GM06990 (cell line): ENCODE results near the gene KLHL40.

Experiments used
- DNase-seq: peaks from one replicate; pipeline ENCODE4 v3.0.0-alpha.2; 2011; ENCODE audit not compliant: insufficient read length; ENCODE audit errors: extremely low read depth
- H3K27me3 ChIP-seq: replicated peaks from 2 replicates; pipeline ENCODE4 v1.6.0; 2011; ENCODE audit warnings: low read length; ENCODE audit not compliant: control insufficient read depth, insufficient read depth
- H3K36me3 ChIP-seq: 2 replicates; pipeline ENCODE4 v1.5.1; 2011; ENCODE audit warnings: low read length; ENCODE audit not compliant: control insufficient read depth, insufficient read depth
- H3K4me3 ChIP-seq: replicated peaks from 2 replicates; pipeline ENCODE4 v1.5.1; 2011; ENCODE audit warnings: low read depth, mild to moderate bottlenecking, control low read depth, low read length
- TF ChIP-seq, protein P1 (sequence below): IDR thresholded peaks from 2 replicates; pipeline ENCODE4 v1.5.1; 2011; ENCODE audit warnings: low read length, control low read depth, mild to moderate bottlenecking, inconsistent platforms; ENCODE audit not compliant: insufficient read depth, poor library complexity, severe bottlenecking

The KLHL40 gene

DNA sequence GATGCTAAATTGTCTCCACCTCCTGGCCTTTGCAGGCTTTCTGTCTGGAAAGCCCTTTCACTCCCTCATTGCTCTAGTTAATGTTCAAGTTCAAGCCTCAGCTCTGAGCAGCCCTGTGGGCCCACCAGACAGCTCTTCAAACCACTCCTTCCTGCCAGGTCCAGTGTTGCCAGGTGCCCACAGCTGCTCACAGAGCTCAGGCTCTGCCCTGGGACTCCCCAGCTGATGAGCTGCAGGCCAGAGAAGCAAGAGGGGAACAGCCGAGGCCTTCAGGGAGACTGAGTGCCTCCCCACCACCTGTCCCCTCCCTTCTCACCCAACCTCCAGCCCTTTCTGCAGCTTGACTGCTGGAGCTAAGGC is 33.1 kb upstream of the KLHL40 start:
- TF ChIP-seq, protein P1, sequence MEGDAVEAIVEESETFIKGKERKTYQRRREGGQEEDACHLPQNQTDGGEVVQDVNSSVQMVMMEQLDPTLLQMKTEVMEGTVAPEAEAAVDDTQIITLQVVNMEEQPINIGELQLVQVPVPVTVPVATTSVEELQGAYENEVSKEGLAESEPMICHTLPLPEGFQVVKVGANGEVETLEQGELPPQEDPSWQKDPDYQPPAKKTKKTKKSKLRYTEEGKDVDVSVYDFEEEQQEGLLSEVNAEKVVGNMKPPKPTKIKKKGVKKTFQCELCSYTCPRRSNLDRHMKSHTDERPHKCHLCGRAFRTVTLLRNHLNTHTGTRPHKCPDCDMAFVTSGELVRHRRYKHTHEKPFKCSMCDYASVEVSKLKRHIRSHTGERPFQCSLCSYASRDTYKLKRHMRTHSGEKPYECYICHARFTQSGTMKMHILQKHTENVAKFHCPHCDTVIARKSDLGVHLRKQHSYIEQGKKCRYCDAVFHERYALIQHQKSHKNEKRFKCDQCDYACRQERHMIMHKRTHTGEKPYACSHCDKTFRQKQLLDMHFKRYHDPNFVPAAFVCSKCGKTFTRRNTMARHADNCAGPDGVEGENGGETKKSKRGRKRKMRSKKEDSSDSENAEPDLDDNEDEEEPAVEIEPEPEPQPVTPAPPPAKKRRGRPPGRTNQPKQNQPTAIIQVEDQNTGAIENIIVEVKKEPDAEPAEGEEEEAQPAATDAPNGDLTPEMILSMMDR: no peak
- no peak for DNase-seq
- no peaks in the 10 kb centered on the region for H3K27me3 ChIP-seq
- no peak overlapping the region for H3K4me3 ChIP-seq
- H3K36me3 ChIP-seq: no peaks in the 10 kb centered on the region; the same call in none of the 2 replicates

DNA sequence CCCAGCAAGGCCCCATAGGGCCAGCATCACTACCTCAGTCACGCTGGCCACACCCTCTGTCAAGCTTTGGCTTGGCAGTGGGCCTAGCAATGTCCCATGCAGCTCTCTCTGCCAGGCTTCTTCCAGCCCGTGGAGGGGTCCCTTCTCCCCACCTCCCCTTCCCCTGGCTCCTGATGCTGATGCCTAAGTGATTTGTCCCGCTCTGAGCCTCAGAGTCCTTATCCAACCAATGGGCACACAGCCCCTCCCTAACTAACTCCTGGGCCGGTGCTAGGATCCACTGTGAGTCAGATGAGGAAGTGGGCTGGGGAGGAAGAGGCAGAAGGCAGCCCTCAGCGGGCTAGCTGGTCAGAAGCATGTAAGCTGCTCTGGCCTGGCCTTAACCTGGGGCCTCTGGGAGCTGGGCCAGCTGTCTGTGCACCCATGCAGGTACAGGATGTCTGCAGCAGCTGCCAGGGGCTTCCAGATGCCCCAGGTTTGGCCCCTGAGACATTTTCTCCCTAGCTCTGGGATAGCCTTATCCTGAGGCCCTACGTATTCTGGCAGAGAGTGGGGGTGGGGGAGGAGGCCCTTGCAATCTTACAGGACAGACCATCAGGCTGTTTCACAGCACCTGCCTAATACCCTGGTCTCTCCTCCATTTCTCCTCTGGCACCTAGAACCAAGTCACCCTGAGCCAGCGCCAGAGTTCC is 32.6 kb upstream of the KLHL40 start:
- Histone ChIP-seq H3K27me3 (no peaks in the 10 kb centered on the region), H3K4me3 (no peak overlapping the region; the same call in 1 of the 2 replicates), H3K36me3 (no peaks in the 10 kb centered on the region; the same call in none of the 2 replicates)
- TF ChIP-seq, protein P1: no peak
- DNase-seq: no peak

DNA sequence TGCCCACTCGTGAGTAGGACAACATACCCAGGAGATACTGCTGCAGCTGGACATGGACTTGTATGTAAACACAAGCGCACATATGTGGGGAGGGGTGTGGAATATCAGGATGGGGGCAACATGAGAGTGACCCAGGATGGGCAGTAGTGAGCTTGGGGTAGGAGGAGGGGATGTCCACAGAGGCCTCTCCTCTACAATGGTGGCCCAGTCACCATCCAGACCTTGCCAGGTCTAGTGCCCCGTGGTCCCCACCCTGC is 32.1 kb upstream of the KLHL40 start:
- TF ChIP-seq, protein P1: no peak
- no peak for DNase-seq

DNA sequence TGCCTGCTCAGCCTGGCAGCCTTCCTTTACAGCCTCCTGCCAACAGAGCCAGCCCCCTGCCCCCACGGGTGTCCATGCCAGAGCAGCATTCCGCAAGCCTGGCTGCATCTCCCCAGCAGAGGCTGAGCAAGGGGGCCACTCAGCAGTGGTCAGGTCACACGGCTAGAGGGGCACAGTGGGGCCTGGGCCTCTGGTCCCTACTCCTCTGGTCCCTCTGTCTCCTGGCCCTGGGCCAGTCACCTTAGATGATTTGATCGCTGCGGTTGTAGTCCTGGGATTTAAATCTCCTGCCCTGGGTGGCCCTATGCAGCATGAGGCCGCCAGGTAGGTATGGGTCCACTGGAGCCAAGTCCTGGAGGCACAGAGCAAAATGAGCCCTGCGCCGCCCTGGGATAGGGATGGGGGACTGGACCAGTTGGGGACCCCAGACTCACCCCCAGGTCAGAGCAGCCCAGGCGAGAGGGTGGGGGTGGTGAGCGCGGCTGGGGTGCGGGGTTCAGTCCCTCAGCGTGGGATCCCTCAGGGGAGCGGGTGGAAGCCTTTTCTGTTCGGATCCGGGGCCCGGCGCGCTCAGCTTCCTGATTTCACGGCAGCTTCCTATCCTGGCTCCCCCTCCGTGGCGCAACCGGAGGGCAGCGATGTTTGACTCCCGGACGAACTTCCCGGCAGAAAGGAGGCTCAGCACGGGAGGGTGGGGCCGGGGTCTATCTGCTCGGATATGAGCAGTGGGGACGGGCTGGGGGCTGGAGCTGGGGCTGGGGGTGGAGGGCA is 31.6 kb upstream of the KLHL40 start, which contains the start of gene ZBTB47:
Gene ZBTB47 (plus strand): TSS at position 138 of the 771 bp plus-strand sequence. CDS start 4,659 bp downstream, outside the sequence.
- peak within 1 kb of the TSS; percentile 61 for H3K4me3 ChIP-seq
- H3K27me3 ChIP-seq: no peaks in the 10 kb centered on the region
- DNase-seq: no peak
- no peaks in the 10 kb centered on the region; the same call in 1 of the 2 replicates for H3K36me3 ChIP-seq
- TF ChIP-seq, protein P1: no peak

More for the DNA sequence above, 32.1 kb upstream of the KLHL40 start:
- H3K27me3 ChIP-seq: no peaks in the 10 kb centered on the region
- peak overlapping the region; percentile 61 for H3K4me3 ChIP-seq
- H3K36me3 ChIP-seq: no peaks in the 10 kb centered on the region; the same call in 1 of the 2 replicates

DNA sequence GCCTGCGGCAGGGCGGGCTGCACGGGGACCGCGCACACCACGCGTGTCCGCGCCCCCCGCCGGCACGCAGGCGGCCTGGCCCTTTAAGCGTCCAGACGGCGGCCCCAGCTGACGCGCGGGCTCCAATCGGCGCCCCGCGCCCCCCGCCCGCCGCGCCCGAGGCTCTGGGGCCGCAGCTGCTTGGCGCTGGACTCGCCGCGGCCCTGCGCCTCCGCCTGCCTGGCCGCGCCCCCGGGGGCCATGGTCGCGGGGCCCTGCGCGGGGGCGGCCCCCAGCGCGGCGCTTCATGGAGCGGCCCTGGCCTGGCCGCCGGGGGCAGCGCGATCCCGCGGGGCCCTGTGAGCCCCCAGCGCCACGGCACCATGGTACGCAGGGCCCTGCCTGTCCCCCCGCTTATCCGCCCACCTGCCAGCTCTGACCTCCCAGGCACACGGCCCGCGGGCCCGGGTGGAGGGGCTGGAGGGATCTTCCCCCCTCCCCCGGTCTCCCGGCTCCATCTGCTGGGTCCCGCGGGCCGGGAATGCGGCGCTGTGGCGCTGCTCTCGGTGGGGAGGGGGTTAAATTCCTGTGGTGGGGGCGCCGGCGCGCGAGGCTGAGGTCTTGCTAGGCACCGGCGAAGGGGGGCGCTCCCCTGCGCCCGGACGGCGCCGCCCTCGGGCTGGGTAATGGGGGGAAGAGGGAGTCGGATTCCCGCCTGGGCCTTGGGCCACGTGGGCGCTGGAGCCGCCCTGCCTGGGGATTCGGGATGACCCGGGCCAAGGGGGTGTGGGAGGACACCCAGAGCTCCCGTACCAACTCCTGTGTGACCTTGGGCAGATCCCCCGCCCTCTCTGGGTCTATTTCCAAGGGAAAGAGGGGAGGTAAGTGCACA is 30.8 kb upstream of the KLHL40 start:
- H3K27me3 ChIP-seq: no peaks in the 10 kb centered on the region
- TF ChIP-seq, protein P1: no peak
- no peak for DNase-seq
- H3K36me3 ChIP-seq: no peaks in the 10 kb centered on the region; the same call in 1 of the 2 replicates
- H3K4me3 ChIP-seq: peak overlapping the region; percentile 61
